Neural crest cell (in vitro differentiated cells): Measurements from ENCODE around the gene MLLT1. TPM values are rescaled to one million over a fixed set of nuclear protein-coding genes. Genes with fewer than 3 reads are reported as not detected.
A peak's percentile ranks its signal among the peaks of the same experiment; 100 is the strongest.

Source experiments
- DNase-seq: peaks from one replicate; pipeline ENCODE4 v3.0.0; 2021; ENCODE audit warnings: low read depth, mixed read lengths, low spot score
- H3K27ac Mint-ChIP-seq: one replicate; pipeline ENCODE4 v1.8.0; 2021; ENCODE audit warnings: mild to moderate bottlenecking, mixed read lengths; ENCODE audit not compliant: unreplicated experiment
- H3K27me3 Mint-ChIP-seq: 2 replicates; pipeline ENCODE4 v1.8.0; 2021; ENCODE audit warnings: low read depth, mild to moderate bottlenecking, mixed read lengths
- H3K36me3 Mint-ChIP-seq: 2 replicates; pipeline ENCODE4 v1.8.0; 2021; ENCODE audit warnings: low read depth, mild to moderate bottlenecking, mixed read lengths
- H3K4me1 Mint-ChIP-seq: 2 replicates; pipeline ENCODE4 v1.8.0; 2021; ENCODE audit warnings: mixed read lengths
- H3K4me3 Mint-ChIP-seq: one replicate; pipeline ENCODE4 v1.8.0; 2021; ENCODE audit warnings: mild to moderate bottlenecking, mixed read lengths
- H3K9me3 Mint-ChIP-seq: 2 replicates; pipeline ENCODE4 v1.8.0; 2021; ENCODE audit warnings: mixed read lengths
- total RNA-seq: library from RNA; stranded (reverse); gene quantifications from 2 replicates; pipeline ENCODE4 v1.2.1, GENCODE V29; 2021
- TF ChIP-seq, protein P1 (sequence below): fragments of 200-600 bp; sonication (generic); conservative IDR thresholded peaks from 2 replicates; pipeline ENCODE4 v1.5.0; 2021; ENCODE audit warnings: antibody characterized with exemption, mild to moderate bottlenecking

MLLT1 gene
- total RNA-seq, 1 donor from 2014 or later, result 86.4 TPM

DNA sequence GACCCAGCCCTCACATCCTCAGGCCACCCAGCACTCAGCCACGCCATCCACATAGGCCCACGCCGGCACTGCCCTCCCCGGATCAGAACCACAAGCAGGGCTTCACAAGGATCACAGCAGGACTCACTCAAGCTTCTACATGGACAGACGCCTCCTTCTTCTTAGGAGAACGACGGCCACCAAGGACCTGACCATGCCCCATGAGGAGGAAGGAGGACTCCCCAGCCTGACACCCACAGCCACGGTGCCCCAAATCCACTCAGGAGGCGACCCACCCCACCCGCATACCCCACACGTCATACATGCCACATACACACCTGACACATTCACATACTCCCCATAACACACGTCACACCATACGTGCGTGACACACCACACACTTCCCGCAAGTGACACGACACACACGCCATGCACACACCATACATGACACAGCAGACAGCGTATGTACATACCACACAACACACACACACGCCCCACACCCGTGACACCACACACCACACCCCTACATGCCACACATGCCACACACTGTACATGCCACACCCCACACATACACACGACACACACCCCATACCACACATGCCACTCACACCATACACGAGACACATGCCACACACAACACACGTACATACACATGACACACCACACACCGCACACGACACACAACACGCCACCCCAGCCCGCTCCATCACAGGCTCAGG lies 50.4 kb downstream of the MLLT1 start:
- Mint-ChIP-seq H3K27me3 (no peaks in the 10 kb centered on the region), H3K27ac (peak overlapping the region; percentile 83), H3K36me3 (peaks cover 4% of the 10 kb centered on the region), H3K4me1 (peaks cover 35% of the 10 kb centered on the region), H3K9me3 (no peaks in the 10 kb centered on the region), H3K4me3 (no peak overlapping the region)
- no peak for DNase-seq
- TF ChIP-seq, protein P1, sequence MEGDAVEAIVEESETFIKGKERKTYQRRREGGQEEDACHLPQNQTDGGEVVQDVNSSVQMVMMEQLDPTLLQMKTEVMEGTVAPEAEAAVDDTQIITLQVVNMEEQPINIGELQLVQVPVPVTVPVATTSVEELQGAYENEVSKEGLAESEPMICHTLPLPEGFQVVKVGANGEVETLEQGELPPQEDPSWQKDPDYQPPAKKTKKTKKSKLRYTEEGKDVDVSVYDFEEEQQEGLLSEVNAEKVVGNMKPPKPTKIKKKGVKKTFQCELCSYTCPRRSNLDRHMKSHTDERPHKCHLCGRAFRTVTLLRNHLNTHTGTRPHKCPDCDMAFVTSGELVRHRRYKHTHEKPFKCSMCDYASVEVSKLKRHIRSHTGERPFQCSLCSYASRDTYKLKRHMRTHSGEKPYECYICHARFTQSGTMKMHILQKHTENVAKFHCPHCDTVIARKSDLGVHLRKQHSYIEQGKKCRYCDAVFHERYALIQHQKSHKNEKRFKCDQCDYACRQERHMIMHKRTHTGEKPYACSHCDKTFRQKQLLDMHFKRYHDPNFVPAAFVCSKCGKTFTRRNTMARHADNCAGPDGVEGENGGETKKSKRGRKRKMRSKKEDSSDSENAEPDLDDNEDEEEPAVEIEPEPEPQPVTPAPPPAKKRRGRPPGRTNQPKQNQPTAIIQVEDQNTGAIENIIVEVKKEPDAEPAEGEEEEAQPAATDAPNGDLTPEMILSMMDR, result no peak

DNA sequence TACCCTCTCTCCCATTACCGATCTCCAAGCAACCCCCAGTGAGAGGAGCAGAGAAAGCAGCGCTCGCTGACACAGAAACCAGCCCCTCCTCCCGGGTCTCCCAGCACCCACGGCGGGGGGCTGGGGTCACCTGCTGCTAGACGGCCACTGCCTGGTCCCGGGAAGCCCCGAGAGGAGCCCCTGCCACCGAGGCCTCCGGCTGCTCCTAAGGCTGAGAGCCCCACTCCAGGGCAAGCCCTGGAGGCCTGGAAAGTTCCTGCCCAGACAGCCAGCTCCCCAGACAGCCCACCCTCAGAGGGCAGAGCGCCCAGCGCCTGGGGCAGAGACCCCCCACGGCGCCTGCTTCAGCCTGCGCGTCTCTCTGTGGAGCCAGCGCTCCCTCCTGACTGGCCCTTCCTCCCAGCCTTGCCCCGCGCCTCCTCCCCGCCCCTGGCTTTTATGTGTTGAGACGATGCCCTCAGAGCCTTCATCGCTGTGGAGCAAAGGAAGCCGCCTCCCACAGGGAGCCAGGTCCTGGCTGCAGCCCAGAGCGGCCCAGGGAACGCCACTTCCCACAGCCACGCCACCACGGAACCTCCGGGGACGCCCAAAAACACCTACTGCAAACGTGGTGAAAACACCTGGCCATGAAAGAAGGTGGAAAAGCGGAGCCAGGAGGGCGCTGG lies 51.1 kb downstream of the MLLT1 start:
- Mint-ChIP-seq H3K9me3 (no peaks in the 10 kb centered on the region), H3K27me3 (no peaks in the 10 kb centered on the region), H3K27ac (no peak overlapping the region), H3K4me3 (no peak overlapping the region), H3K36me3 (peaks cover 4% of the 10 kb centered on the region), H3K4me1 (peaks cover 34% of the 10 kb centered on the region)
- no peak for DNase-seq
- TF ChIP-seq, protein P1, result no peak

DNA sequence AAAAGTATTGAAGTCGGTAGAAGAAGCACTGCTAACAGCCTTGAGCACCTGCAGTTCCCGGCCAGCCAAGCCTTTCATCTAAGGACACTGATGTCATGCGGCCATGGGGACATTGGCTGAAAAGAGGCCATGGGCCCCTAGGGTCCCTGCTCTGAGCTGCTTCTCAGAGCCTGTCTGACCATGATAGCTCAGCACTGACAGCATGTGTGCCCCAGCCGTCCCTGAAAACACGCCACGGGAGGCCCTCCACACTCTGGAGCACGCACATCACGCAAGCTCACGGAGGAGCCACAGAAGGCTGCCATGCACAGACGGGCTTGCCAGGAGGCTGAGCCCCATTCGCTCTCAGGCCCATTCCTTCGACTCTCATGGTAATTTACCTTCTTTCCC lies 51.8 kb downstream of the MLLT1 start:
- no peaks in the 10 kb centered on the region for H3K27me3 Mint-ChIP-seq
- H3K27ac Mint-ChIP-seq, result peak overlapping the region; percentile 96
- H3K4me1 Mint-ChIP-seq, result peaks cover 34% of the 10 kb centered on the region
- TF ChIP-seq, protein P1, result no peak
- H3K36me3 Mint-ChIP-seq, result peaks cover 4% of the 10 kb centered on the region
- DNase-seq, result no peak
- H3K4me3 Mint-ChIP-seq, result no peak overlapping the region
- no peaks in the 10 kb centered on the region for H3K9me3 Mint-ChIP-seq

DNA sequence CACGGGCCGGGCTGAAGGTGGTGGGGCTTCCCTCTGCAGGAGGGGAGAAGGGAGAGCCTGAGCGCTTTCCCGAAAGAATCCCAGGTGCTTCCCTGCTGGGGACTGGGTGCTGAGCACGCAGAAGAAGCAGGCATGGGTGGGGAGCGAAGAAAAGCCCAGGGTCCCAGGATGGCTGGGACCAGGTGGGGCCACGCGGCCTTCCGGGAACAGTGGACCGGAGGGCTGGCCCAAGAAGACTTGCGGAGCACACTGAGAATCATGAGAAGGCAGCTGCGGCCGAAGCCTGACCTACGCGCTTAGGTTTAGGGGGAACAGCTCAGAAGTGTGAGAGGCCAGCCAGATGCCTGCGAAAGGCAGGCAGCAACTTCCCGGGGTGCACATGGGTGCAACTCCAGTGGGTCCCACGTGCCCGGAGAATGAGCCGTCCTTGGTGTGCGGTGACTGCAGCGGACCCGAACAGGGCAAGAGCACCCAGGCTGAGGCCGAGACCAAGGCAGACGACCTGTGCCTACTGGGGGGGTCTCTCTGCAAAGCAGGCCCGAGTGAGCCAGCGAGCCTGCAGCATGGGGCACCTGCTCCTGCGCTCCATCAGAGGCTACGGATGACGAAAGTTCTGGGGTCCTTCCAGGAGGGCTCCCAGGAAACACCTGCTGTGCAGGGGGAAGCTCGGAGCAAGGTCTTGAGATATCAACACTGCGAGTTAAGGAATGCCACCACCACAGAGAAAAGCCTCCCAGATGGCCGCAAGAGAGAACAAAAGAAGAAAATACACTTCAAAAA lies 52.4 kb downstream of the MLLT1 start:
- Mint-ChIP-seq H3K27ac (peak overlapping the region; percentile 35), H3K4me1 (peaks cover 30% of the 10 kb centered on the region), H3K9me3 (no peaks in the 10 kb centered on the region), H3K27me3 (no peaks in the 10 kb centered on the region), H3K4me3 (no peak overlapping the region), H3K36me3 (peaks cover 4% of the 10 kb centered on the region)
- TF ChIP-seq, protein P1, result no peak
- DNase-seq, result no peak

DNA sequence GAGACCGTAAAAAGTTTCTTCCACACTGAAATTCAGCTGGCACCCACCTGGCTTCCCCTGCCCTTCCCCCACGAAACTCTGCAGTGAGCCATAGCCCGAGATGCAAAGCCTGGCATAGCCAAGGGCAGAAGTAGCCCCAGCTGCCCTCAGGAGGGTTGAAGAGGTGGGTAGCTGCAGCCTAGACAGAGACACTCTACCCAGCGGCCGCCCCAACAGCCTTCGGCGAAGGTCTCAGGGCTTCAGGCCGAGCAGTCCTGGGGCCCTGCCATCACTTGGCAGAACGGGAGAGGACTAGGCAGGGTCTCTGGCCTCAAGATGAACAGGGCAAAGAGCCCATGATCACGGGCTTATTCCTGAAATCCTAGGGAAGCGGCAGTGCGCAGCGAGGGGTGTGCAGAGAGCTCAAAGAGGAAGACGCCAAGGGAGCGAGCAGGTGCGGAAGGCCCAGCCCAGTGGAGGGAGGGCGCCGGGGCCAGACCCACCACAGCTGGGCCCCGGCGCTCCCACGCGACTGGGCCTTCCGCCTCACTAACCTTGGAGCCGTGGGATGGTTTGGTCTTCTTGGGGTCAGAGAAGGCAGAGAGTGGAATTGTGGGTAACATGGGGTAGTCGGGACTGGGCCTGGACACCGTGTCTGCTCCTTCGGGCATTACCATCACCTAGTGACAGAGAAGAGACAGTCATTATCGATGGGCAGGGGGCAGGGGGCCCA lies 53.2 kb downstream of the MLLT1 start:
- Mint-ChIP-seq H3K9me3 (no peaks in the 10 kb centered on the region), H3K27me3 (no peaks in the 10 kb centered on the region), H3K4me3 (no peak overlapping the region), H3K27ac (no peak overlapping the region), H3K36me3 (peaks cover 4% of the 10 kb centered on the region), H3K4me1 (peaks cover 27% of the 10 kb centered on the region)
- DNase-seq, result no peak
- TF ChIP-seq, protein P1, result no peak
